Activated CD8-positive, alpha-beta memory T cell treated with anti-CD3 and anti-CD28 coated beads for 24 hours (primary cell): ENCODE results near the gene MTREX.

Source experiments
- DNase-seq: peaks from one replicate; pipeline ENCODE4 v3.0.0-alpha.2; 2020

The MTREX gene

GRCh38 chr5:55437452-55437851 lies 129.7 kb downstream of the MTREX start:
- DNase-seq: no peak

GRCh38 chr5:55437859-55438206 lies 130.0 kb downstream of the MTREX start:
- DNase-seq: no peak

- no peak for DNase-seq
These were observed 131.2 kb downstream of the MTREX start for GRCh38 chr5:55438998-55439397.

- DNase-seq: no peak
These were observed 132.4 kb downstream of the MTREX start for GRCh38 chr5:55440188-55440646.

GRCh38 chr5:55441107-55441771 lies 133.4 kb downstream of the MTREX start:
- no peak for DNase-seq

GRCh38 chr5:55441954-55442353 lies 134.2 kb downstream of the MTREX start:
- no peak for DNase-seq

DNA sequence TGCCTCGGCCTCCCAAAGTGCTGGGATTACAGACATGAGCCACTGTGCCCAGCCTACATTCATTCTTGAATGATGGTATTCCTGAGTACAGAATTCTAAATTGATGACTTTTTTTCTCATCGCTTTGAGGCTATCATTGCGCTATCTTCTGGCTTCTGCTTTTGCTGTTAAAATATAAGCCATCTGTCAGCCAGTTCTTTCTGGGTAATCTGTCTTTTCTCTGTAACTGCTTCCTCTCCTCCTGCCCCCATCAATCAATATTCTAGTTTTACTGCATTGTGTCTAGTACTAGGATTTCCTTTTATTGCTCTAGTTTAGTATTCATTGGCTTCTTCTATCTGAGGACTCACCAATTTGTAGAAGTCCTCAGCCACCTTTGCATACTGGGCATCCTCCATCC lies 138.0 kb downstream of the MTREX start:
- no peak for DNase-seq

DNA sequence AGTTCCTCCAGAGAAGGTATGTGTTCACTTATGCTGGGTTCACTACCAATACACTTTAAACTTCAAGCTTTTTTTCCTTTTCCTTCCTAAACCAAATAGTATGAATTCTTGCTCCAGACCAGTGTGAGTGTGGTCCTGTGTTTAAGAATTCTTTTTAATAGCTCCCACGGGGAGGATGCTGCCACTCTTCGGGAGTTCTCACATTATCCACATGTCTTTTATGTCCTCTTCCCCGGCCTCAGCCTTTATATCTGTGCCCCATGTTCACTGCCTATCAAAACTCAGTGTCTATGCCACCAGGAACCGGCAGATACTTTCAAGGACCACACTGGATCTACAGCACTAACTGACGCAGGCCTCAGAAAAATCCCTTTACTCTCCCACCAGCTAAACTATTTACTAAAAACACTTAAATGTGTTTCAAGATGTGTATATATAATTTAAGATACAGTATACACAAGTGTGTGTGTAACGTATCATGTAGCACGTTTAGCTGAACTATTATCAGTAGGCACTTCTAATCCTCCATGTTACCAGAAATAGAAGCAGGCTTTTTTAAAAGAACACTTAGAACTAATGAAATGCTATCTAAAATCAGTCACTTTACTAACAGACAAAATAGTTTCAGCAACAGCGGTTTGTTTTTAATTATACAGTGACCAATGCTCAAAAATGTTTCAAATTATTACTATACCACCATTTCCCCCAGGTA lies 139.0 kb downstream of the MTREX start:
- DNase-seq: no peak

GRCh38 chr5:55450050-55450765 lies 142.4 kb downstream of the MTREX start:
- DNase-seq: no peak

DNA sequence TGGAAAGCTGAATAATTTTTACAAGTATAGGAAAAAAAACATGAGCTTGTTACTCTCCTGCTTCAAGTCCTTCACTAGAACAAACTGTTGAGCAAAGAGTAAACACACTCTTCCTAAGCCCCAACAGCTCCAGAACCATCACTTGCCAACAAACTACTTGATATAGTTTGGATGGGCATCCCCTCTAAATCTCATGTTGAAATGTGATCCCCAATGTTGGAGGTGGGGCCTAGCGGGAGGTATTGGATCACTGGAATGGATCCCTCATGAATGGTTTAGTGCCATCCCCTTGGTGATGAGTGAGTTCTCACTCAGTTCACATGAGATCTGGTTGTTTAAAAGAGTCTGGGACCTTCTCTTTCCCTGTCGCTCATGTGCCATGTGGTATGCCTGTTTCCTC lies 144.2 kb downstream of the MTREX start:
- DNase-seq: no peak

DNA sequence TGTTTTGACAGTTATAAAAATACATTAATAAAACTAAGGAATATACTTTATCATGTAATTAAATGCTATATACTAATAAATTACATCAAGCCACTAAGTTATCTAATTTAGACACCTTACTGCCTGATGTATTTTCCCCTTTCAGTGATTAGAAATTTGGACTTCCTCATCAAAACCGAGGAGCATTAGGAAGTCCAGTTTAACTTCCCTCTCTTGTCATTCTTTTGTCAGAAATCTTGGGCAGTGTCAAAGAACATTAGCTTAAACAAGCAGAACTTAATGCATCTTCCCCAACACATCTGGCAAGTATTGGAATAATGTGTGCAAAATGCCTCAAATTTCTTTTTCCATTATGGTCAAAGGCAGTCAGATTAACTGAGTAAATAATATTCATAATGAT lies 145.4 kb downstream of the MTREX start:
- no peak for DNase-seq

GRCh38 chr5:55454282-55454681 lies 146.5 kb downstream of the MTREX start:
- no peak for DNase-seq

- DNase-seq: no peak
These were observed 148.6 kb downstream of the MTREX start for GRCh38 chr5:55456216-55456895.

- no peak for DNase-seq
These were observed 151.8 kb downstream of the MTREX start for GRCh38 chr5:55459572-55459971.

DNA sequence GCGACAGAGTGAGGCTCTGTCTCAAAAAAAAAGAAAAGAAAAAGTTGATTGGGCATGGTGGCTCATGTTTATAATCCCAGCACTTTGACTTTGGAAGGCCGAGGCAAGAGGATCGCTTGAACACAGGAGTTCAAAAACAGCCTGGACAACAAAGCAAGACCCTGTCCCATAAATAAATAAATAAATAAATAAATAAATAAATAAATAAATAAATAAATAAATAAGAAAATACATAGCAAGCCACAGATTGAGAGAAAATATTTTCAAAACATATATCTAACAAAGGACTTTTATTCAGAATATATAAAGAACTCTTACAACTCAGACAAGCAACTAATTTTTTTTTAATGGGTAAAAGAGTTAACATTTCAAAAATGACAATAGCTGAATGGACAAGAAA lies 155.8 kb downstream of the MTREX start:
- no peak for DNase-seq

- DNase-seq: no peak
These were observed 160.2 kb downstream of the MTREX start for GRCh38 chr5:55467862-55468551.

GRCh38 chr5:55469839-55470238 lies 162.1 kb downstream of the MTREX start:
- no peak for DNase-seq

GRCh38 chr5:55470282-55470681 lies 162.5 kb downstream of the MTREX start:
- no peak for DNase-seq

- DNase-seq: no peak
These were observed 163.7 kb downstream of the MTREX start for GRCh38 chr5:55471468-55471867.

DNA sequence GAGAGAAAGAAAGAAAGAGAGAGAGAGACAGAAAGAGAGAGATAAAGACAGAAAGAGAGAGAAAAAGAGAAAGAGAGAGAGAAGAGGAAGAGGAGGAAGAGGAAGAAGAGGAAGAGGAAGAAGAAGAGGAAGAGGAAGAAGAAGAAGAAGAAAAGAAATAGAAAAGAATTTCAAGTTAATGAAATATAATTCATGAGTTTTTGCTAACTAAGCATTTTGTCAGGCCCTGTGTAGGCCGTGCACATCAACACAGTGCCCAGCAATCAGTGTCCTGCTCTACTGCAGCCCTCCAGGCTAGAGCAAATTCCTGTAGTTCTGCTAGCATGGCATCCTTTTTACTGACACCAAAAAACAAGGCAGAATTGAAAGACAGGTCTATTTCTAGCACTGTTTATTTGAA lies 164.9 kb downstream of the MTREX start:
- DNase-seq: no peak
